Neural cell (in vitro differentiated cells): Measurements from ENCODE around the gene SYP.

ENCODE experiments used
- CTCF ChIP-seq: fragments of 450-650 bp; IDR thresholded peaks from 2 replicates; pipeline ENCODE4 v1.5.1; 2014; ENCODE audit warnings: antibody characterized with exemption, mild to moderate bottlenecking, moderate library complexity; ENCODE audit not compliant: poor library complexity, severe bottlenecking
- POLR2AphosphoS5 ChIP-seq: IDR thresholded peaks from 2 replicates; pipeline ENCODE4 v1.6.1; 2012

- peak; percentile 50 for TF ChIP-seq POLR2AphosphoS5
- no peak for TF ChIP-seq CTCF
Observed at GRCh38 chrX:49190821-49191573, 9.0 kb downstream of the SYP start.
